GM23248 (cell line): Measurements from ENCODE around the gene TTC39B.

Experiments used
- EZH2 ChIP-seq: fragments of 200-600 bp; sonication (generic); IDR thresholded peaks from 2 replicates; pipeline ENCODE4 v1.6.1; 2018; ENCODE audit warnings: antibody characterized with exemption, mild to moderate bottlenecking; ENCODE audit not compliant: insufficient read depth, poor library complexity, severe bottlenecking
- EZH2phosphoT487 ChIP-seq: fragments of 200-600 bp; sonication (generic); IDR thresholded peaks from 2 replicates; pipeline ENCODE4 v1.6.1; 2018; ENCODE audit warnings: antibody characterized with exemption, moderate library complexity, mild to moderate bottlenecking, low read depth; ENCODE audit not compliant: insufficient read depth

- TF ChIP-seq EZH2 = no peak
- no peak for TF ChIP-seq EZH2phosphoT487
Measured at GRCh38 chr9:15332939-15333338, 25.9 kb upstream of the TTC39B start.
